Measurements from ENCODE around the gene MRAP2.
"Not testable (repeated sequence)": the region's sequence is repeated elsewhere in the genome, so short reads cannot be mapped to it uniquely, and the experiment has no call there.

The MRAP2 gene

DNA sequence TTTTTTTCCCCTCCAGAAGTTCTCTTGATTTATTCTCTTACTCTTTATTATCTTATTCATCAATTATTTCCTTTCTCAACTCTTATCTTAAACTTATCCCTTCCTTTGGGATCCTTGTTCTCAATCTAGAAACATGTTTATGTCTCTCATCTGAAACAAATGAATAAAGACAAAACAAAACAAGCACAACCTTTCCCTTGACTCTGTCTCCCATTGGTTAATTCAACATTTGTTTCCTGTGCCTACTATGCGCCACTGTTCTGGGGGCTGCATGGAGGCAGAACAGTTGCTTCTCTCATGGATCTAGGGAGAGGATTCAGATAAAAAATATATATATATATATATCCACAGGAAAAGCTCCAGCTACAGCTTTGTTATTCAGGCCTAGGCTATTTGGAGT lies 5.2 kb upstream of the MRAP2 start:
- no peak for DNase-seq (ENCODE audit: low spot score)

DNA sequence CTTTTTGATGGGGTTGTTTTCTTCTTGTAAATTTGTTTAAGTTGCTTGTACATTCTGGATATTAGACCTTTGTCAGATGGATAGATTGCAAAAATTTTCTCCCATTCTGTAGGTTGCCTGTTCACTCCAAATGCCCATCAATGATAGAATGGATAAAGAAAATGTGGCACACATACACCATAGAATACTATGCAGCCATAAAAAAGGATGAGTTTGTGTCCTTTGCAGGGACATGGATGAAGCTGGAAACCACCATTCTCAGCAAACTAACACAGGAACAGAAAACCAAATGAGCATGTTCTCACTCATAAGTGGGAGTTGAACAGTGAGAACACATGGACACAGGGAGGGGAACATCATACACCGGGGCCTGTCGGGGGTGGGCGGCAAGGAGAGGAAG lies 1.6 kb upstream of the MRAP2 start:
- DNase-seq (ENCODE audit: low spot score) = not testable (repeated sequence)

DNA sequence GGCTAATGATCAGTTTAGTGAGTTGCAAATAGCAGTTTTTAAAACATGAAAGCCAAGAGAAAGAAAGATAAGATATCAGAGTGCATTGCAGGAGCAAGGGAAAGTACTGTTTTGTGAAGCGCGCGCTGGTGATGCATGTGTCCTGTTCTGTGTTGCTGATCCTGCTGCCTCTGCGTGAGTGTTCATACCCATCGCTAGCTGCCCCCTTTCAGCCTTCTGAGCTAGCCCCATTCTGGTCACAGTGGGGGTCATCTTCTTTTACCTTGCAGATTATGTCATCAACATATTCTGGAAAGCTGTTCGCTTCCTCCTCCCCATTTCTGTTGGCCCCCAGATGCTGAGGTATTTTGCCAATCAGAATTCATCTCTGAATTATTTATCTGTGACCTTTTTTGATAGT lies 1.9 kb downstream of the MRAP2 start:
- no peak for DNase-seq (ENCODE audit: low spot score)

DNA sequence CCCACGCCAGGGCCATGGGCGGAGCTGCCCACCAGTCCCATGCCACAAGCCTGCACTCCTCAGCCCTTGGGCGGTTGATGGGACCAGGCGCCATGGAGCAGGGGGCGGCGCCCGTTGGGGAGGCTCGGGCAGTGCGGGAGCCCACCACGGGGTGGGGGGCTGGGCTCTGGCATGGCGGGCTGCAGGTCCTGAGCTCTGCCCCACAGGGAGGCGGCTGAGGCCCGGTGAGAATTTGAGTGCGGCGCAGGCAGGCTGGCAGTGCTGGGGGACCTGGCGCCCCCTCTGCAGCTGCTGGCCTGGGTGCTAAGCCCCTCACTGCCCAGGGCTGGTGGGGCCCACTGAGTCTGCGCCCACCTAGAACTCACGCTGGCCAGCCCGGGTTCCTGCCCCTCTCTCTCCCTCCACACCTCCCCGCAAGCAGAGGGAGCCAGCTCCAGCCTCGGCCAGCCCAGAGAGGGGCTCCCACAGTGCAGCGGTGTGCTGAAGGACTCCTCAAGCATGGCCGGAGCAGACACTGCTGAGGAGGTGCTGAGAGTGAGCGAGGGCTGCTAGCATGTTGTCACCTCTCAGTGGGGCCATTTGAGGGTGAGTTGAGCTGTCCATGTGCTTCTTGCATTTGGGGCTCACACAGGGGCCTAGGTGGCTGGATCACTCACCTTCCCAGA lies 4.0 kb downstream of the MRAP2 start:
- no peak for DNase-seq (ENCODE audit: low spot score)

DNA sequence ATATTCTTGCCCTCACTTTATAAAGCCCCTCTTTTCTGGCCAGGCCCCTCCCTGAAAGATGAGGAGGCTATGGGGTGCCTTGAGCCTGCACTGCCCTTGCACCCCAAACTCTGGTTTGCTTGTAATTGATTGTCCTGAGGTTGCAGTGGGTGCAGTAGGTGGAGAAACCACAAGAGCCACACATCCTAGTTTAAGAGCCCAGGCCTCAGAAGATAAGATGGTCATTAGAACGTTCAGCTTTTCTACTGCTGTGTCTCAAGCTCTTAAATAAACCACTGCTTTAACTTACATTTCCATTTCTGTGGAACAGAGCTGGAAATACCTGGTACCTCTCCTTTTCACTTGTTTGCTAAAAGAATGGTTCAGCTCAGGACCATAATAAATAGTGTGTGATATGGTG lies 9.0 kb downstream of the MRAP2 start:
- DNase-seq (ENCODE audit: low spot score) = no peak

DNA sequence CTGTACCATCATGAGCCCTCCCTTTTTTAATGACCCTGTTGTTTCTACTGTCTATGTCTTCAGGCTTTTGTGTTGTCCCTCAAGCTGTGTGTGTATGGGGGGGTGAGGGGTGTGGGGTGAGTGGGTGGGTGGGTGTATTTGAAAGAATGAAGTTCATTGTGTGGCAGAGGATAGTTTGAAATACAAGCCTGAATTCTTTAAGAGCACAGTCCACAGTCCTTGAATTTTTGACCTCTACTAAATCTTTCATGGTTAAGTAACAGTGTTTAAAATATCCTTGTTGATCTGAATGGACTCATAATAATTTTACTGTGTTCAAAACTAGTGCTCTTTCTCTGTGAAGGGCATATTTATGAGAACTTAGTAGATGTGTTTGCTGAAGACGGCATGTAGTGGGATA lies 10.0 kb downstream of the MRAP2 start:
- DNase-seq (ENCODE audit: low spot score) = no peak

DNA sequence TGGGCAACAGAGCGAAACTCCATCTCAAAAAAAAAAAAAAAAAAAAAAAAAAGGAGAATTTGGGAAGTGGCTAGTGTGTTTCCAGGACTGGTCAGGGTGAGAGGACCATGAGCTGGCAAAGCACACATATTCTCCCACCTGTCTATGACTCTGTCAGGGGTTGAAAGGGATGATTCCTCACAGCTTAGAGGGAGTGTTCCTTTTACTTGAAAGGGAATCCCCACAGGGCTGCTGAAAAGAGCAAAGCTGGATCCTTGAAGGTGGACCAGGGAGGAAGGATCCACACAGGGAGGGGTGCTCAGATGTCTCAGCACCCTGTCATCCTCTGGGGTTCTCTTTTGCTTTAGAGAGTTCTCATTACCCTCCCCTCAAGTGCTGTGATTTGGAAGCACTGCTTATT lies 13.2 kb downstream of the MRAP2 start:
- DNase-seq (ENCODE audit: low spot score) = no peak

DNA sequence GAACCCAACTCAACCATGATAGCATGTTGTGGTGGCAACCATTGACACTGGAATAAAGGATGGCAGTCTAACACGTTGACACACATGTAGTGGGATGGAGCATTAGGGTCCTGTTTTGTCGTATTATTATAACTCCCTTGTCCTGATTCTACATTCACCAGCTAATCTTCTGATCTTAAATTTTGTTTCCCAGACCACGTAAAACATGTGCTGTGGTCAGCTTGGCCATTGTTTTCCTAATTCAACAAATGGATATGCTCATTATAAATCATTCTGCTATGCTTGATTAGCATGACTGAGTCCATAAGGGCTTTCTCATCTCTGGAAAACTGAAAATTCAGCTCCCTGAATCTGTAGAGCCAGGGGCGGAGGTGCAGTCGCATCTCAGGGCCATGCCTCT lies 15.0 kb downstream of the MRAP2 start:
- no peak for DNase-seq (ENCODE audit: low spot score)

DNA sequence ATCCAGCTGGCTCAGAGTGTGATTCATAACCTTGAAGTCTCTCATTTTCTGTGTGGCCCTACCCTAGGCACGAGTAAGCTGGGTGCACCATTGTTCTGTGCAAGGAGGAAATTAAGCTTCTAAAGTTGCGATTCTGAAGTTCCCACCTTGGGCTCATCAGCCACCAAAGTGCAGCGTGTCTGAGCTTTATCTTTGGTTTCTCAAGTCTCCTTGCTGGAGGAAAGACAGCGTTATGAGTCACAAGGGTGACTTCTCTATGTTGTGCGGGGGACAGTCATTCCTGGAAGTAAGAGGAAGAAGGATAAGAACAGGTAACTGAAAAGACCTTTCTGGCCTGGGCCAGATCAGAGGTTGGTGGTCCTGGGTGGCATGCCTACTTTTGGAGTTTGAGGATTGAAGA lies 16.8 kb downstream of the MRAP2 start:
- DNase-seq (ENCODE audit: low spot score) = no peak

DNA sequence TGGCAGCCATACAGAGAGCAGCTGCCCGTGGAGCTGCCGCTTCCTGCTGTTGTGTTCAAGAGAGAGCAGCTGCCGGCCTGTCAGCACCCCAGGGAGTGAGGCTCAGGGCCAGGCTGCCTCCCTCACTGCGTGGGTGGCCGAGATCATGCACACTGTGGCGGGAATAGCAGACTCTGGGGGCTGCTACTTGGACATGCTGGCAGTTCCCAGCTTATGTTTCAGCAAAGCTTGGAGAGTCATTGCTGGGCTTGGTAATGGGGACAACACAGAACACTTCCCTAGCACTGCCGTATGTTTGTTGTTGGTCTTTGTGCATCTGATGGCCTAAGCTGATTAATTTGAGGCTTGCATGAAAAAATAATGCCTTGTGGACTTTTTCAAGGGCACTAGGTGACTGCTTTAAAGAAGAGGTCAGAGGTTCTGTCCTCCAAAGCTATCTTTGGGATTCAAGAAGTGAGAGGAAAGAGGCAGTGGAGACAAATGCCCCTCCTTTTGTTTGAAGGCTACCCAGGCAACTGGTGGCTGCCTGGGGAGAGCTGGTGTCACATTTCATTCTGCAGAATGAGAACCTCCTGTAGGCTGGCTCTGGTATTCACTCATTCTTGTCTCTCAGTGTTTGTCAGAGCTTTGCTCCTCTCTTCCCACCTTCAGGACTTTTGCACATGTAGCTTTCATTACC lies 18.8 kb downstream of the MRAP2 start:
- DNase-seq (ENCODE audit: low spot score) = peak; percentile 83

DNA sequence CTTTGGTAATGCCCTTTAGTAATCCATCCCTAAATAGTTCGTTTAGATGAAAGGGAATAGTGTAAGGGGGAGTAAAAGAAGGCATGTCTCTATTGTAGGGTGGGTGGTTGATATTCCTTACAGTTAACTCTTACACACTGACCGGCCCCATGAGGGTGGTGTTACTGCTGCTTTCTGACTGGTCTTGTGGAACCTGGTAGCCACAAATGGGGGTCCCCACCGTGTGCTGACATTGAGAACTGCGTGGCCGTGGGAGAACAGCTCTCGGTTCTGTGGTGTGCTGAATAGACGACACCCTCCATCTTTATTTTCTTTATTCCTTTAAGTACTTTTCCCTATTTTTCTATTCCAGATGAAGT lies 19.3 kb downstream of the MRAP2 start:
- no peak for DNase-seq (ENCODE audit: low spot score)

DNA sequence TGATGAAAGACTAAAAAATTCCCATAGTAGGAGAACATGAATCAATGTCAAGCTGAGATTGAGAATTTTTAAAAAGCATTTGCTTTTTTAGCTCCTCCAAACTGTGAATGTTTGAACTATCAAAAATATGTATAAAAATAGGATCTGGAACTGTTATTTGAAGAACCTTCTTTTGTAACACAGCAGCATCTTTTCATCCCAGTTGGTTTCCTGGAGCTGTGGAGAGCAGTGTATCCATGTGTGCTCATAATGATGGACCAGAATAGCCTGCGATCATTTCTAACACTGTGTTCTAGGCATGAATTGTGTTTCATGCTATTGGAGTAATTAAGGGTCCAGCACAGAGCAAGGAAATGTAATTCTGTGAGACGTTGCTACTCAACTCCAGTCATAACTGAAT lies 22.1 kb downstream of the MRAP2 start:
- no peak for DNase-seq (ENCODE audit: low spot score)

DNA sequence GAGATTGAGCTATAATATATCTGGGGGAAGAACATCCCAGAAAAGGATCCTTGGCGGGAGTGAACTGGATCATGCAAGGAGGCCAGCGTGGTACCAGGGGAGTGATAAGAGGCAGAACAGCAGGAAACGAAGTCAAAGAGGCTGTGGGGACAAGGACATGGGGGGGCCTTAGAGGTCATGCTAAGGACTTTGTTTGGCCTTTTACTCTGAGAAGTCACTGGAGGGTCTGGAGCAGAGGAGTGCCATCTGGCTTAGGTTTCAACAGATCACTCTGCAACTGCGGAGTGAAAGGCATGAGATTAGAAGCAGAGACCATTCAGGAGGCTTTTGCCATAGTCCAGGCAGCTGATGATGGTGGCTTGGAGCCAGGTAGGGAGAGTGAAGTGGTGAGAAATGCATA lies 24.3 kb downstream of the MRAP2 start:
- DNase-seq (ENCODE audit: low spot score) = no peak

DNA sequence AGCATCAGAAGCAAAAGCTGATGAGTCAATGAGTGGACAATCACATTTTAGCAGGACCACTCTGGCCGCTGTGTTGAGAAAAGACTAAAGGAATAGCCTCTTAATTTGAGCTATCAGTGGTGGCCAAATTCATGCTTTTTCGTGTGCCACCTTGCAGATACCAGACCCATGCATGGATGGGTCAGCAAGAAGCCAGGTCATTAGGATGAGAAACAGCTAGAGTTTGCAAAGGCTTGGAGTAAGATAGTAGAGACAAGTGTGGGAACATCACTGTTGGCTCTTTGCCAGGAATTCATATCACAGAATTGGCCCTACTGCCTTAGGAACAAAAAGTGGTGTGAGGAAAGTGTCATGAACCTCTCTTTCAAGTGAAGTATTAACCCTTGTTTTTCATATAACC lies 25.5 kb downstream of the MRAP2 start:
- DNase-seq (ENCODE audit: low spot score) = no peak

DNA sequence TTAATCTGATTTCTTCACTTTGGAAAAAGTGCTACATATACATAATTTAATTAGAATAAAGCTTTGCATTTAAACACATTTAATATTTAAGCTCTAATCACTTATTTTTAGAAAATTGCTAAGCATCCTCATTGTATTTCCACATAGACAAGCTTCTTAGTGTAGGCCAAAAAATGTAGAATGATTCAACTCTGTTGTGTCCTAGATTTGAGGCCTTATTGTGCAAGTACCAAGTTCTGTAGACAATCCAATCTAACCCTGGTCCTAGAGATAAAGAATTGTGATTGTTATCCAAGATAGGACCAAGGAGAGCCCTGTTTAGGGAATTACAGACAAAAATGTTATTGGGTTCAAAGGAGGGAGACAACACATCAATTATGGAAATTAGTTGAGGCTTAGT lies 27.6 kb downstream of the MRAP2 start:
- peak; percentile 27 for DNase-seq (ENCODE audit: low spot score)

DNA sequence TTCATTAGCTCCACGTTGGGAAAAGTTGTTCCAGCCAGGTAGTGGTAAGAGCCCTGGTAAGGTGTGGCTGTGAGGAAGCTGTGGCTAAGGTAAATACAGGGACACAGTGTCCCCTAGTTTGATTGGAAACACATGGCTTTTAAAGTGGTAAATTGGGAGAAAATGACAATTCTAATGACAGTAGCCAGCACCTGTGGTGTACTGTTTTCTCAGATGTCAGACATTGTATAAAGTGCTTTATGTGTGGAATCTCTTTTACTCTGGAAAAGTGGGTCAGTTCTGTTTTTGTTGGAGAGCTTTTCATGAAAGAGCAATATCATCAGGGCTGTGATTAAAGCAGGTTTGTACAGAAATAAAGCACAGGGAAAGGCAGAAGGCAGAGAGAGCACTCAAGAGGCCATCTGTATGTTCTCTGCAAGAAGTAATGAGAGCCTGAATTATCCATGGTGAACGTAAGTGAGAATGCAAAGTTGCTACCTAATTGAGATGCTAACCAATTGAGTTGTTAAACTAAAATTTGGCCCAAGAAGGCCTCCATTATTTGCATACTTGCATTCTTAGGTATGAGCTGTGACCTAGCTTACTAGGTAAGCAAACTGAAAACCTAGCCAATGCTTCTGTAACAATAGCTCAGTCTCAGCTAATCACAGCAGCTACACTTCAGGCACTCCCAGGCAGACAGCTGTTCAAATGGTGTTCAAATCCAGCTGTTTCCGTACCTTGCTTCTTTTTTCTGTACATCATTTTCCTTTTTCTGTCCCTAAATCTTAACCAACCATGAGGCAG lies 28.2 kb downstream of the MRAP2 start:
- DNase-seq (ENCODE audit: low spot score) = no peak

DNA sequence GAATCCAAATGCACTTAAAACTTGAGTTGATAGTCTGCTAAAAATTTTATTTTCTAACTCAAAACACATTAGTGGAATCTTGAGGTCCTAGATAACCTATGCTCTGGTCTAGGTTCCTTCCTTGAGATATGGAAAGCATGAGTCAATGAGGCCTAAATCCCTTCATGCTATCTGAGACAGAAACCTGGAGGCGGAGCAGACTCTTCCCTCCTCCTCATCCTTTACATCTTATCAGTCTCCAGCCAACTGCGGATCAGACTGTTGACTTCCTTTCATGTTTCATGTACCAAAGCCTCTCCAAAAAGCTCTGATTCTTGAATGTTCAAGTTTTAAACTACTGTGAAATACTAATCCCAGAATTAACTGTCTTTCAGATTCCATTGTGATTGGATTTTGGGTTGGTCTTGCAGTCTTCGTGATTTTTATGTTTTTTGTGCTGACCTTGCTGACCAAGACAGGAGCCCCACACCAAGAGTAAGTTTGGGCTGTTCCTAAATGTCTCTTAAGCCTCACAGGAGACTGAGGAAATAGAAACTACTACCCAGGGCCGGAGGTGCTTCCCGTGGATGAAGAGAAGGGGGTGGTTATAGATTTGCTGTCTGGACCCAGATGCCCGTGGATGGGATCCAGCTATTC lies 29.1 kb downstream of the MRAP2 start:
- DNase-seq (ENCODE audit: low spot score) = no peak

DNA sequence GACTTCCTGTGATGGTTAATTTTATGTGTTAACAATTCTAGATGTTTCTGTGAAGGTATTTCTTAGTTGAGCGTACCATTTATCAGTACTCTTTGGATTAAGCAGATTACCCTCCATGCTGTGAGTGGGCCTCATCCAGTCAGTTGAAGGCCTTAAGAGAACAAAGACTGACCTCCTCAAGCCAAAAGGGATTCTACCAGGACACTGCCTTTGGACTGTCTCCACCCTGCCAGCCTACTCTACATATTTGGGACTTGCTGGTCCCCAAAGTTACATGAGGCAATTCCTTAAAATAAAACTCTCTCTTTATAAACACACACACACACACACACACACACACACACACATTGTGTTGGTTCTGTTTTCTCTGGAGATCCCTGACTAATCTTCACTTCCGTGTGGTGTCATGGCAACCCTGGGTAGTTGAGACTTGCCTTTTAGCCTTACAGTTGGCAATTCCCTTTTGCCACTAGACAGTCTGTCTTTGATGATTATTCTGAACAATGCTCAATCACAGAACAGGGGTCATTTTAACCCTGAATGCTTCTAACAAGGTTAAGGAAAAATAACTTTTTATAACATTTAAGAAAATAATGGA lies 32.2 kb downstream of the MRAP2 start:
- peak; percentile 51 for DNase-seq (ENCODE audit: low spot score)

DNA sequence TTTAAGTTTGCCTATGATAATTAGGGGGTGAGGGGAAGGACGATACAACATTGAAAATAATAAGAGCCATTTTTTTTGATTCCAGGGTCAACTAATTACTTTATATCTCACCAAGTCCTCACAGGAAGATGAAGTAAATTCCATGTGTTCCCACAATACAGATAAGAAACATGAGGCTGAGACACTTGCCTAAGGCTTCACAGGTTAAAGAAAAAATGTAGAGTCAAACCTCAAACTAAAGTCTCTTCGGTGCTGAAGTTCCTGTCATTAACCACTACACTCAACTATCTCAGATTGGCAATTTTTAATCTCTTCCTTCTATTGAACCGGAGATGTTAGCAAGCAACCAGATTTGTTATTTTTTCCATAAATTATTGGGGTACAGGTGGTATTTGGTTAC lies 33.0 kb downstream of the MRAP2 start:
- no peak for DNase-seq (ENCODE audit: low spot score)

DNA sequence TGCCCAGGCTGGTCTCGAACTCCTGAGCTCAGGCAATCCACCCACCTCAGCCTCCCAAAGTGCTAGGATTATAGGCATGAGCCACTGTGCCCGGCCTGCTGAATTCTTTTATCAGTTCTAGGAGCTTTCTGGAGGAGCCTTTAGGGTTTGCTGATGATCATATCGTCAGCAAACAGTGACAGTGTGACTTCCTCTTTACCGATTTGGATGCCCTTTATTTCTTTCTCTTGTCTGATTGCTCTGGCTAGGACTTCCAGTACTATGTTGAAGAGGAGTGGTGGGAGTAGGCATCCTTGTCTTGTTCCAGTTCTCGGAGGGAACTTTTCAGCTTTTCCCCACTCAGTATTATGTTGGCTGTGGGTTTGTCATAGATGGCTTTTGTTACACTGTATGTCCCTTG lies 35.3 kb downstream of the MRAP2 start:
- not testable (repeated sequence) for DNase-seq (ENCODE audit: low spot score)

DNA sequence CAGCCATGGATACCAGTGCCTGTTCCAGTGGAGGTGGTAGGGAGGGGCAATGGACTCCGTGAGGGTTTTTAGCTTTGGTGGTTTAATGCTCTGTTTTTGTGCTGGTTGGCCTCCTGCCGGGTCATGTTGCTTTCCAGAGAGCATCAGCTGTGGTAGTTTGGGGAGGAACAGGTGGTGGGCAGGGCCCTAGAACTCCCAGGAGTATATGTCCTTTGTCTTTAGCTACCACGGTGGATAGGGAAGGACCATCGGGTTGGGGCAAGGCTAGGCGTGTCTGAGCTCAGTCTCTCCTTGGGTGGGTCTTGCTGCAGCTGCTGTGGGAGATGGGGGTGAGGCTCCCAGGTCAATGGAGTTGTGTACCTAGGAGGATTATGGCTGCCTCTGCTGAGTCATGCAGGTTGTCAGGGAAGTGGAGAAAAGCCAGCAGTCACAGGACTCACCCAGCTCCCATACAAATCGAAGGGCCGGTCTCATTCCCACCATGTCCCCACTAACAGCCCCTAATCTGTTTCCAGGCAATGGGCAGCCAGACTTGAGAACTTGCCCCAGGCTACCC lies 38.9 kb downstream of the MRAP2 start:
- no peak for DNase-seq (ENCODE audit: low spot score)

Measured in AG20443 (cell line).